ENCODE data around the gene CAVIN3. TPM values are rescaled to one million over a fixed set of nuclear protein-coding genes. Genes with fewer than 3 reads are reported as not detected.
A peak's percentile ranks its signal among the peaks of the same experiment; 100 is the strongest.

Gene CAVIN3
- total and polyA plus RNA-seq, 2 of the 4 experiments (the other 2 are of a cell fraction), result 112 to 185 TPM

- POLR2A ChIA-PET (ENCODE audit: unreplicated experiment), result interaction anchor here (0.8 kb wide), 1 partner anchor 44 kb away, joined by 6 read pairs; no protein-coding TSS in a partner anchor
- H3K4me1 ChIP-seq (ENCODE audit: control insufficient read depth, insufficient read depth, low read length), result 0 out of 2 replicates have a peak, but pooled peaks cover 2% of the 10 kb centered on the region
- CTCF ChIA-PET, result interaction anchor here (0.5 to 3.4 kb wide), 22 partner anchors 10 to 1014 kb away, joined by 3 to 43 read pairs (median 4); partner anchors contain the start of gene CNGA4
- H3K9ac ChIP-seq (ENCODE audit: low read depth, low read length), result no peak overlapping the region
- TF ChIP-seq, protein P1, sequence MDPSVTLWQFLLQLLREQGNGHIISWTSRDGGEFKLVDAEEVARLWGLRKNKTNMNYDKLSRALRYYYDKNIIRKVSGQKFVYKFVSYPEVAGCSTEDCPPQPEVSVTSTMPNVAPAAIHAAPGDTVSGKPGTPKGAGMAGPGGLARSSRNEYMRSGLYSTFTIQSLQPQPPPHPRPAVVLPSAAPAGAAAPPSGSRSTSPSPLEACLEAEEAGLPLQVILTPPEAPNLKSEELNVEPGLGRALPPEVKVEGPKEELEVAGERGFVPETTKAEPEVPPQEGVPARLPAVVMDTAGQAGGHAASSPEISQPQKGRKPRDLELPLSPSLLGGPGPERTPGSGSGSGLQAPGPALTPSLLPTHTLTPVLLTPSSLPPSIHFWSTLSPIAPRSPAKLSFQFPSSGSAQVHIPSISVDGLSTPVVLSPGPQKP (IDR thresholded peaks at IDR 0.05; ENCODE audit: borderline replicate concordance, low read depth, low read length), result no peak
- TF ChIP-seq FOS (IDR thresholded peaks at IDR 0.05; ENCODE audit: low read depth, low read length), result no peak
- TF ChIP-seq RCOR1 (IDR thresholded peaks at IDR 0.05; ENCODE audit: insufficient replicate concordance, low read length), result no peak
- TF ChIP-seq SMC3 (IDR thresholded peaks at IDR 0.05; ENCODE audit: low read depth, low read length), result peak; percentile 80
- no peak for TF ChIP-seq MXI1 (IDR thresholded peaks at IDR 0.05; ENCODE audit: borderline replicate concordance, low read depth, low read length)
- no peak for TF ChIP-seq MAFK (IDR thresholded peaks at IDR 0.05; ENCODE audit: low read depth, low read length)
- TF ChIP-seq, protein P2, sequence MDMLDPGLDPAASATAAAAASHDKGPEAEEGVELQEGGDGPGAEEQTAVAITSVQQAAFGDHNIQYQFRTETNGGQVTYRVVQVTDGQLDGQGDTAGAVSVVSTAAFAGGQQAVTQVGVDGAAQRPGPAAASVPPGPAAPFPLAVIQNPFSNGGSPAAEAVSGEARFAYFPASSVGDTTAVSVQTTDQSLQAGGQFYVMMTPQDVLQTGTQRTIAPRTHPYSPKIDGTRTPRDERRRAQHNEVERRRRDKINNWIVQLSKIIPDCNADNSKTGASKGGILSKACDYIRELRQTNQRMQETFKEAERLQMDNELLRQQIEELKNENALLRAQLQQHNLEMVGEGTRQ (IDR thresholded peaks at IDR 0.05; ENCODE audit: low read depth, low read length), result no peak
- TF ChIP-seq MAZ (IDR thresholded peaks at IDR 0.05; ENCODE audit: borderline replicate concordance, low read depth, low read length), result peak; percentile 50
- peak; percentile 93 for TF ChIP-seq RAD21 (IDR thresholded peaks at IDR 0.05; ENCODE audit: low read length)
- TF ChIP-seq CTCF (conservative IDR thresholded peaks at IDR 0.05; ENCODE audit: low read depth, low read length), result peak; percentile 96
- no peak for TF ChIP-seq CEBPB (IDR thresholded peaks at IDR 0.05; ENCODE audit: low read depth, low read length)
- no peak overlapping the region for H4K8ac ChIP-seq (ENCODE audit: low read depth in 2 of 2, low read length in 2 of 2)
- H4K20me1 ChIP-seq (ENCODE audit: insufficient read depth, low read length), result no peaks in the 10 kb centered on the region
- H2BK5ac ChIP-seq (ENCODE audit: low read depth, low read length, poor library complexity, severe bottlenecking), result no peak overlapping the region
- H3K4me2 ChIP-seq (ENCODE audit: low read depth, low read length), result no peak overlapping the region
- no peaks in the 10 kb centered on the region; the same call in 1 of the 2 replicates for H3K9me1 ChIP-seq (ENCODE audit: insufficient read depth, low read length)
- no peak overlapping the region for H3K56ac ChIP-seq (ENCODE audit: extremely low read depth, insufficient read depth, low read length)
- peak; percentile 77 for DNase-seq
- dilution Hi-C loops (cut with HindIII; ENCODE audit: low sequenced_read_pairs, unreplicated experiment) (no loop called here), intact Hi-C loops (cut with micrococcal nuclease) (loop anchor here (1.0 to 10.0 kb wide), 4 partner anchors 340 to 1738 kb away; partner anchors contain the start of gene OR52N2), in situ Hi-C loops (cut with MboI; ENCODE audit: low sequenced_read_pairs) (loop anchor here (25.0 kb wide), 1 partner anchor 676 kb away; the partner anchor contains the start of genes TRIM22 and TRIM5)
- ATAC-seq (ENCODE audit: low read depth), result peak; percentile 99
- no peak overlapping the region for H3K4ac ChIP-seq (ENCODE audit: low read depth, low read length)
- no CpG with 5 or more reads among the region's 6 CpGs for whole genome bisulfite sequencing, 2 experiments (ENCODE audit: extremely low coverage in 2 of 2, insufficient read length in 1 of 2)
- no peak overlapping the region for H2AK9ac ChIP-seq (replicated peaks; ENCODE audit: low read depth, low read length, poor library complexity)
- no peak overlapping the region for H3K27ac ChIP-seq (ENCODE audit: insufficient read depth, low read length)
- no peak overlapping the region for H3K23ac ChIP-seq (ENCODE audit: low read depth, low read length)
- no peaks in the 10 kb centered on the region for H3K79me1 ChIP-seq (ENCODE audit: low read depth in 1 of 2, low read length in 2 of 2)
- no peaks in the 10 kb centered on the region; the same call in 1 of the 2 replicates for H3K9me3 ChIP-seq (ENCODE audit: control insufficient read depth, insufficient read depth, low read length)
- no peak overlapping the region for H3K14ac ChIP-seq (replicated peaks; ENCODE audit: low read depth, low read length)
- H2AK5ac ChIP-seq (ENCODE audit: low read depth, low read length), result no peak overlapping the region
- no peak overlapping the region for H4K91ac ChIP-seq (ENCODE audit: insufficient read depth, low read depth, low read length)
- peak overlapping the region; percentile 24 for H2AFZ ChIP-seq (replicated peaks; ENCODE audit: low read length, poor library complexity)
- no TSS peak for BruUV-seq (replicated peaks)
- H3K18ac ChIP-seq (ENCODE audit: low read depth, low read length), result no peak overlapping the region
- no peak overlapping the region for H3K4me3 ChIP-seq (ENCODE audit: insufficient read depth, low read depth, low read length)
- H3K36me3 ChIP-seq (ENCODE audit: control insufficient read depth, insufficient read depth, low read length), result no peaks in the 10 kb centered on the region
- no peak overlapping the region for H2BK120ac ChIP-seq (ENCODE audit: low read depth, low read length)
- H2BK15ac ChIP-seq (ENCODE audit: low read depth, low read length), result no peak overlapping the region
- H3K27me3 ChIP-seq (ENCODE audit: control insufficient read depth, insufficient read depth, low read length), result peaks cover 3% of the 10 kb centered on the region
- no peak overlapping the region for H4K5ac ChIP-seq (ENCODE audit: low read depth, low read length)
- no peak overlapping the region for H2BK20ac ChIP-seq (ENCODE audit: low read depth, low read length)
Measured at GRCh38 chr11:6362873-6363678, 42.8 kb upstream of the CAVIN3 start.
